Stimulated activated CD4-positive, alpha-beta T cell treated with anti-CD3 and anti-CD28 coated beads, Interleukin-1b, Interleukin-23, amount 100 ng/mL, for 24 hours (primary cell): ENCODE data around the gene SCMH1.

Experiments used
- DNase-seq, 4 experiments: peaks; one replicate each; pipeline ENCODE4 v3.0.0-alpha.2; 2020; ENCODE audit warnings: low read depth in 4 of 4, low spot score in 1 of 4

Gene SCMH1

DNA sequence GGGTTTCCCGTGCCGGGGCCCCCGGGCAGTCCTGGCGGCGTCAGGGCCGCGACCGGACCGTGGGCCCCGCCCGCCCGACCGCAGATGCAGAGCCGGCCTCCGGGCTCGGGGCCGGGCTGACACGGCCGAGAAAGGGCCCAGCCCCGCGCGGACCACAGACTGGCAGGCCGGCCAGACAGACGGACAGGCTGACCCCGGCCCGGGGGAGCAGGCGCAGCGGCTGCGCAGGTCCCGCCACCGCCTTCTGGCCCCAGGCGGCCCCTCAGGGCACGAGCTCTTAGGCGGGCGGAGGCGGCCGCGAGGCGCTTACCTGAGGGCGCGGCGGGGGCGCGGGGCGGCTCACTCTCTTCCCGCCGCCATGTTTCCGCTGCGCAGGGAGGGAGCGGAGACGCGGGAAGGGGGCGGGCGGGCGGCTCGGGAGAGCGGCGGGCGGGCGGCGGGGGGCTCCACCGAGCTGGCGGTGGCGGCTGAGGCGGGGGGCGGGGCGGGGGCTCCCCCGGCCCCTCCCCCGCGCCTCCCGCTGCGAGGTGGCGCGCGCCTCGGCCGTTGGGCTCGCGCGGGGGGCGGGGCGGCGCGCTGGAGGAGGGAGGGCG, at the start of gene SCMH1:
Gene SCMH1, minus strand, starts transcription at position 558 of the 593 bp plus-strand sequence. CDS start 56,173 bp downstream, outside the sequence.
- DNase-seq = peak in 3 of 4 experiments; percentile 29 to 38 (median 33)

DNA sequence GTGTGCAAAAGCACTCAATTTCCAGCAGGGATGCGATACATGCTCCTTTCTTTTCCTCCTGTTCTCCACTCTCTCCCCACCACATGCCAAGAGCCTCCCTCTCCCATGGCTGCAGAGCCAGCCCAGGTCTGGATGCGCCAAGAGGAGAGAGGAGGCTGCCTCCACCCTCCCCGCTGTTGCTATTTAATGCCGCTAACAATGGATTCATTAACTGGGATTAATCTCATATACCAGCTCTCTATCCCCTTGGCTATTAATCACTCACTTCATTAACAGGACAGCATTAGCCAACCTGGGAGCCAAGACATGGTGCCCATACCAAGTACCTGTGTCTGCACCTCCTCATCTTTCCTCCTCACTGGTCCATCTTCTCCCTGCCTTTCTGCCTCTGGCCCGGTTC, 49.1 kb upstream of the SCMH1 start:
- no peak for DNase-seq

DNA sequence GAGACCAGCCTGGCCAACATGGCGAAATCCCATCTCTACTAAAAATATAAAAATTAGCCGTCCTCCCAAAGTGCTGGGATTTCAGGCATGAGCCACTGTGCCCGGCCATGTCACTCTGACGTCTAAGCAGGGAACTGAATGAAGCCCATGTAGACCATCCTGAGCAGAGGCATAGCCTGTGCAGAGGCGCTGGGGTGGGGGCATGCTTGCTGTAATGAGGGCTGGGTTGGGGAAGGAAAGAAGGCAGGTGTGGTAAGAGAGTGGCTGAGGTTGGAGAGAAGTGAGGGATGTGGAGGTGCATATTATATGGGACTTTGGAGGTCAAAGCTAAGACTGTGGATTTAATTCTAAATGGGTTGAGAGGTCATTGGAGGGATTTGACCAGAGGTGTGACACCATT, 47.1 kb upstream of the SCMH1 start:
- DNase-seq = no peak

DNA sequence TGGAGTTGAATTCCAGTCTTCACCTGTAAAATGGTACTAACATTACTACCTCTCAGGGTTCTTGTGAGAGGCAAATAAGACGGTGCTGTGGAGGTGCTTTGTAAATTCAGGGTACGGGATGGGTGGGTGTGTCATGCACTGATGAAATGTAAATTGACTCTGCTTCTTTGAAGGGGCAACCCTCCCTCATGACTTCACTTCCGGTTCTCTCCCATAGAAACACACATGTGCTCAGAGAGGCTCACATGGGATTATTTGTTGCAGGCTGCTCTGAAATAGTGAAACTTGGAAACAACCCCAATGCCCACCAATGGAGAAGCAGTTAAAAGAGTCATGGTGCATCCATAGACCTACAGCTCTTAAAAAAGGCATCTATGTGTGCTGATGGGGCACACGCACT, 44.9 kb upstream of the SCMH1 start:
- DNase-seq = no peak

DNA sequence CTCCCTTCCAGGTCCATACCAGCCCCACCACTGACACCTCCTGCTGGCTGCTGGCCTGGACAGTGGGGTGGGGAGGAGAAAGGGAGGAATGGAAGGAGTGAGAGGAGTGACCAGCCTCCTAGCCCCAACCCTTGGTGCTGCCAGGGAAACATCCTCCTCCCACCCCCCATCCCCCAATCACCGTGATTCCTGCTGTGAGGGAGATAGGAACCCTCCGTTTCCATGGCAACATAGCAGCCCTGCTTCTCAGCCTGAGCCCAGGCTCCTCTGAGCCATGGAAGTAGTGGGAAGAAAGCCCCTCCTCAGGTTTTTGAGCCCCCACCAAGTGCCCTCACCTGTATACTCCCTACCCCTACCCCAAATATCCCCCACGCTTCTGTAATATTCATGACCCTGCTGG, 44.4 kb upstream of the SCMH1 start:
- no peak for DNase-seq

DNA sequence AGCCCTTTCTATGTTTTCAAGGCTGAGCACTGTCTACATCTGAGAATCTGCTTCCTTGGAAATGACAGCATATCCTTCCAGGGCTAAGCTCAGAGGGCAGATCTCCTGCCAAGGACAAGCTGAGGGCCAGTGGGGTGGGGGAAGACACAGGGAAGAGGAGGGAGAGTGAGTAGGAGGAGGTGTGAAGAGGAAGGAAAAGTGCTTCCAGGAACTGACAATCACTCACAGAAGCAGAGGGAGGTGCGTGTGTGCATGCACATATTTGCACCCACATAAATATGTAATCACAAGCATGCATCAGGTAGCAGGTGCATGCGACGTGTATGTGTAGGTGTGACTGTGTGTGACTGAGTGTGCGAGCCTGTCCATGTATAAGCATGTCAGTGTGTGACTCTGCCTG, 43.7 kb upstream of the SCMH1 start:
- DNase-seq = no peak

GRCh38 chr1:41284121-41284520, 42.0 kb upstream of the SCMH1 start:
- no peak for DNase-seq

GRCh38 chr1:41282679-41283317, 40.7 kb upstream of the SCMH1 start:
- DNase-seq = peak in 1 of 4 experiments; percentile 17

GRCh38 chr1:41281334-41281733, 39.2 kb upstream of the SCMH1 start:
- DNase-seq = no peak

- DNase-seq = no peak
These were observed 38.3 kb upstream of the SCMH1 start for GRCh38 chr1:41280202-41281032.

- no peak for DNase-seq
These were observed 36.0 kb upstream of the SCMH1 start for GRCh38 chr1:41278076-41278475.

DNA sequence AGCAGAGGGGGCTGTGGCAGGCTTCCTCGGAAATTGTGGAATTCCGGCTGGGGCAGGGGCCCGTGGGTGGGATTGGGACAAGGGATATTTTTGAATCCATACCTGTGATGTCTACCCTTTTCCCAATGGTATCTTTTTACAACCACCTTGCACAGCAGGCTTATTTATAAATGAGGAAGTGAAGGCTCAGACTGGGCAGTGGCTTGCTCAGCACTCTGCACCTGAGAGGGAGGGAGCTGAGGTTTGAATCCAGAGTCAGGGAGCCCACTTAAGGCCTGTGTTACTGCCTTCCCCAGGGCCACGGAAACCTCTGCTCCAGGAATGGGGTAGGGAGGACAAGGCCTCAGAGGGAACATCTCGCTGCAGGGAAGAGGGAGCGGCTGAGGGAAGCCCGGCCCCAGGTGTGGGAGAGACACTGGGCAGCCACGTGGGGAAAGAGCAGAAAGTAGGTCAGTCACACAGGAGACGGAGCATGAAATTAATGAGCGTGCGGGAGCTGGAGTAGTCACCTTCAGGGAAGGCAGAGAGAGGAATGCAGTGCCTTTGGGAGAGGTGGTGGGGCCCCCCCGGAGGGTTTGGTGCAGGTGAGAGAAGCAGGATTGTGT, 35.4 kb upstream of the SCMH1 start:
- DNase-seq = no peak

DNA sequence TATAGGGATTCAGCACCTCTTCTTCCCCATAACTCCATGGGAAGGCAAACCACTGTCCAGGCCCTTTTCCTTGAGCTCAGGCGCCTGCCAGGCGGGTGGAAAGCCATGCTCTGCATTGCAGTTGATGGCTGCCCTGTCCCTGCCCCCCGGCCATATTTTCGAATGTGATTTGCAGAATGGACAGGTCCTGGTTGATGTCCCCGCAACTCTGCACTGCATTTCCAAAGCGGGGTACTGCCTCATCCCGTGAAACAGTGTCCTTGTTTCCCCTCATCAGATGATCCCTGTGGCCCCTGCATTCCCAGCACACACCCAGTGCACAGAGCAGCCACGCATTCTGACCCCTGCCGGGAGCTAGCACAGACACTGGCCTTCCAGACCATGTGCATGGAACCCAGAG, 33.7 kb upstream of the SCMH1 start:
- no peak for DNase-seq

GRCh38 chr1:41274752-41275545, 32.8 kb upstream of the SCMH1 start:
- DNase-seq = no peak

GRCh38 chr1:41272601-41273000, 30.5 kb upstream of the SCMH1 start:
- no peak for DNase-seq

DNA sequence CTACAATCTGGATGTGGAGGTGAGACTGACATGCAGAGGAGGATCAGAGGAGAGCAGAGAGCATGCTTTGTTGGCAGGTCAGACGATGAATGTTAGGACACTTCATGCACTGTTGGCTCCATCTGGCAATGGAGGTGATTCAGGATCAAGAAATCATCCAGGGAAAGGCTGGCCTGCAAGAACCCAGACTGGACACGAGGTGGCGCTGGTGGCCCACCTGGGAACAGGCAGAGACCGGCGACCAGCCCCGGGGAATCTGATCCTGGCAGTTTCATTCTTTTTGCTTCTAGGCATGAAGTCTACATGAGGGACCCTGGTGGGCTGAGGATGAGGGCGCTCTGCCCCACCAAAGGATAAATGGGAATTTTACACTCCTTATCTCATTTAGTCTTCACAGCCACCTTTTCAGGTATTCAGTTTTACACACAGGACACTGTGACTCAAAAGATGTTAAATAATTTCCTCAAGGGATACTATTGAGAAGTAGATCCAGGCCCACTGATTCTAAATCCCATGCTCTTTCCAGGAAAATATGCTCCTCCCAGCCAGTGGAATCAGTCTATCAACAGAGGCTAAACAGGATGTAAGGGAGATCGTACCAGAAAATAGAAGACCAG, 26.2 kb upstream of the SCMH1 start:
- DNase-seq = peak; percentile 39 to 57 (median 42)

- no peak for DNase-seq
These were observed 20.0 kb upstream of the SCMH1 start for GRCh38 chr1:41261926-41262618.

GRCh38 chr1:41260768-41261167, 18.7 kb upstream of the SCMH1 start:
- no peak for DNase-seq

DNA sequence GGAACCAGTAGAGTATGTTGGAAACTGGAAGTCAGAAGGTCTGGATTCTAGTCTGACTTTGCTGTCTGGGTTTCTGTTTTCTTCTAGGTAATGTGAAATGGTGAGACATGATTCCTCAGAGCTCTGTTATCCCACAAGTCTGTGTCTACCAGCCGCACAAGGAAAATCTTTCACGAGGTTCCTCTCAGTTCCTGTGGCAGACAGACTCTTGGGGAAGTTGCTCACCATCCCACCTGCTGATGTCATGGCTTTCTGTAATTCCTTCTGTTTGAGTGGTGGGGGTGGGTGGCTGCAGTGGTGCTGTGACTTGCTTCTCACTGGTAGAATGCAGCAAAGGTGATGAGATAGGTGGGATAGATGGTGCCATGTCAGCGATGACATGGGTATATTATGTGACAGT, 17.1 kb upstream of the SCMH1 start:
- no peak for DNase-seq

DNA sequence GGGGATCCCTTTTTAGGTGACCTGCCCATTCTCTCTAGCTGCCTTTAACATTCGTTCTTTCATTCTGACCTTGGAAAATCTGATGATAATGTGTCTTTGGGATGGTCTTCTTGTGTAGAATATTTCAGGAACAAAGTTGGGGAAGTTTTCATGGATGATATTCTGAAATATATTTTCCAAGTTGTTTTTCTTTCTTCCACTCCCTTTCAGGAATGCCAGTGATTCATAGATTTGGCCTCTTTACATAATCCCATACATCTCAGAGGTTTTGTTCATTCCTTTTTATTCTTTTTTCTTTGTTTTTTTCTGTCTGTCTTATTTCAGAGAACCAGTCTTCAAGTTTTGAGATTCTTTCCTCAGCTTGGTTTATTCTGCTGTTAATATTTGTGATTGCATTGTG, 13.9 kb upstream of the SCMH1 start:
- no peak for DNase-seq
